Measurements from ENCODE around the gene FAM110A. TPM values are rescaled to one million over a fixed set of nuclear protein-coding genes. Genes with fewer than 3 reads are reported as not detected.

The FAM110A gene
- total and polyA plus RNA-seq, 7 donors = 0.55 to 10.7 (median 2.5) TPM

GRCh38 chr20:881783-882144 is 48.2 kb downstream of the FAM110A start:
- no peak for DNase-seq
- Histone ChIP-seq H3K36me3 (no peaks in the 10 kb centered on the region), H3K4me1 (no peaks in the 10 kb centered on the region), H3K4me3 (no peak overlapping the region), H3K27ac (no peak overlapping the region), H3K9me3 (no peaks in the 10 kb centered on the region), H3K27me3 (peaks cover 0 to 27% (median 11%) of the 10 kb centered on the region in 3 donors)
- intact Hi-C loops (cut with DNase I) = no loop called here
- TF ChIP-seq POLR2AphosphoS5 (IDR thresholded peaks at IDR 0.05) (no peak), EP300 (IDR thresholded peaks at IDR 0.05) (no peak), CTCF (IDR thresholded peaks at IDR 0.05) (no peak), POLR2A (IDR thresholded peaks at IDR 0.05) (no peak)

- no peaks in the 10 kb centered on the region for H3K36me3 ChIP-seq
- TF ChIP-seq CTCF (IDR thresholded peaks at IDR 0.05) (no peak), POLR2A (IDR thresholded peaks at IDR 0.05) (no peak), POLR2AphosphoS5 (IDR thresholded peaks at IDR 0.05) (no peak), EP300 (IDR thresholded peaks at IDR 0.05) (no peak)
- no peak overlapping the region for H3K4me3 ChIP-seq
- peaks cover 0 to 9% (median under 1%) of the 10 kb centered on the region in 4 donors for H3K4me1 ChIP-seq
- H3K27me3 ChIP-seq = peaks cover 0 to 27% (median 11%) of the 10 kb centered on the region in 3 donors
- no peak for DNase-seq
- no peak overlapping the region for H3K27ac ChIP-seq
- H3K9me3 ChIP-seq = no peaks in the 10 kb centered on the region
- intact Hi-C loops (cut with DNase I) = no loop called here
- WGBS, 2 donors = 14 to 21% methylated on average over 41 of the region's 41 CpGs
These were observed 51.8 kb downstream of the FAM110A start for GRCh38 chr20:884983-885952.

- TF ChIP-seq EP300 (IDR thresholded peaks at IDR 0.05) (no peak), POLR2A (IDR thresholded peaks at IDR 0.05) (no peak), CTCF (IDR thresholded peaks at IDR 0.05) (no peak)
- Histone ChIP-seq H3K27me3 (peaks cover 0 to 27% (median 11%) of the 10 kb centered on the region in 3 donors), H3K36me3 (no peaks in the 10 kb centered on the region), H3K9me3 (no peaks in the 10 kb centered on the region), H3K27ac (no peak overlapping the region), H3K4me3 (no peak overlapping the region), H3K4me1 (peaks cover 0 to 27% (median 2%) of the 10 kb centered on the region in 4 donors)
- WGBS, 2 donors = 86 to 93% methylated on average over 2 of the region's 2 CpGs
- intact Hi-C loops (cut with DNase I) = no loop called here
- no peak for DNase-seq
These were observed 53.6 kb downstream of the FAM110A start for GRCh38 chr20:887137-887536.

- DNase-seq = no peak
- TF ChIP-seq EP300 (IDR thresholded peaks at IDR 0.05) (no peak), POLR2A (IDR thresholded peaks at IDR 0.05) (no peak), CTCF (IDR thresholded peaks at IDR 0.05) (no peak), POLR2AphosphoS5 (IDR thresholded peaks at IDR 0.05) (no peak)
- Histone ChIP-seq H3K4me3 (no peak overlapping the region), H3K9me3 (no peaks in the 10 kb centered on the region), H3K27me3 (peaks cover 0 to 22% (median 11%) of the 10 kb centered on the region in 3 donors), H3K27ac (no peak overlapping the region), H3K4me1 (peaks cover 0 to 27% (median 2%) of the 10 kb centered on the region in 4 donors), H3K36me3 (no peaks in the 10 kb centered on the region)
- intact Hi-C loops (cut with DNase I) = no loop called here
- WGBS, 2 donors = 63 to 76% methylated on average over 2 of the region's 2 CpGs
These were observed 54.5 kb downstream of the FAM110A start for GRCh38 chr20:888057-888456.
